ENCODE measurements around the gene LINGO3.
"Not testable (repeated sequence)": the region's sequence is repeated elsewhere in the genome, so short reads cannot be mapped to it uniquely, and the experiment has no call there.

DNA sequence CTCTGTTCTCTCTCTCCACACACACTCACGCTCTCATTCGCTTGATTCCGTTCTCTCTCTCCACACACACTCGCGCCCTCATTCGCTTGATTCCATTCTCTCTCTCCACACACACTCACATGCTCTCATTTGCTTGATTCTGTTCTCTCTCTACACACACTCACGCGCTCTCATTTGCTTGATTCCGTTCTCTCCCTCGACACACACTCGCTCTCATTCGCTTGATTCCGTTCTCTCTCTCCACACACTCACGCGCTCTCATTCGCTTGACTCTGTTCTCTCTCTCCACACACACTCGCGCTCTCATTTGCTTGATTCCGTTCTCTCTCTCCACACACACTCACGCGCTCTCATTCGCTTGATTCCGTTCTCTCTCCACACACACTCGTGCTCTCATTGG lies 41.9 kb upstream of the LINGO3 start:
- TF ChIP-seq POLR2AphosphoS5 (IDR thresholded peaks at IDR 0.05; ENCODE audit: borderline replicate concordance, low read depth, low read length); EZH2 (IDR thresholded peaks at IDR 0.05); FOXP2 (optimal IDR thresholded peaks at IDR 0.05; ENCODE audit: control extremely low read depth, extremely low read length, insufficient read depth): not testable (repeated sequence)
